RWPE1 (cell line): ENCODE measurements around the gene TAAR8.
"Not testable (repeated sequence)": the region's sequence is repeated elsewhere in the genome, so short reads cannot be mapped to it uniquely, and the experiment has no call there.

Experiments
- CTCF ChIA-PET: fragments of 350-600 bp; sonication (Branson Sonifier 250); formaldehyde crosslinking; extraction: SDS; loops from one replicate; lab custom pipeline; 2021; lab: Yijun Ruan, JAX
- POLR2A ChIA-PET: fragments of 400-600 bp; formaldehyde crosslinking; extraction: SDS; loops from one replicate; lab custom pipeline; 2020; ENCODE audit warnings: antibody characterized with exemption; ENCODE audit not compliant: low non-redundant PET; lab: Yijun Ruan, JAX
- DNase-seq: peaks from one replicate; pipeline ENCODE4 v3.0.0; 2012; ENCODE audit warnings: low spot score
- H3K27ac ChIP-seq: fragments of 450-650 bp; 2 replicates; pipeline ENCODE4 v1.5.1; 2017
- CTCF ChIP-seq: fragments of 450-650 bp; conservative IDR thresholded peaks from 2 replicates; pipeline ENCODE4 v1.5.1; 2017; ENCODE audit warnings: low read depth, mild to moderate bottlenecking

TAAR8 gene

DNA sequence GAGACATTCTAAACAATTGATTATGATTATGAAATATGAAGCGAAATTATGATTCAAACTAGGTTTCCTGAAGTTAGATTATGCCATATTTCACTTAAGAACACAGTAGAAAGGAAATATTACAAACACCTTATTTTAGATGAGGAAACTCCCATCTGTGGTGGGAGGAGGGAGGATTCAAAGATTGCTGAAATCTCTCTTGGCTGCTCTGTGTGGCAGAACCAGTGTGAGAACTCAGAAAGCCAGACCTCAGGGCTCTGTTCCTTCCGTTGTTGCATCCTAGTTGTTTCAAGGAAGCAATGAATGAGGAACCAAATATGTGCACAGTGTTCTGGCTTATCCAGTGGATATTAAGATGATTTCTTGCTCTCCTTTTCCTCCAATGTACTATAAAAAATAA lies 35.0 kb downstream of the TAAR8 start:
- ChIA-PET CTCF (no interaction called here), POLR2A (no interaction called here)
- no peak overlapping the region for H3K27ac ChIP-seq
- no peak for DNase-seq
- TF ChIP-seq CTCF: no peak

GRCh38 chr6:132589454-132589853 lies 37.0 kb downstream of the TAAR8 start, which contains the start of gene TAAR5:
TSS of gene TAAR5 (minus strand) at chr6:132589741. CDS start at chr6:132589686, 55 bp downstream.
- ChIA-PET POLR2A (no interaction called here), CTCF (interaction anchor here (0.6 to 0.9 kb wide), 2 partner anchors 9 to 24 kb away, joined by 5 to 7 read pairs; no protein-coding TSS in a partner anchor)
- no peak for TF ChIP-seq CTCF
- no peak within 1 kb of the TSS for H3K27ac ChIP-seq
- no peak for DNase-seq

- ChIA-PET CTCF (interaction anchor here (0.9 kb wide), 1 partner anchor 8 kb away, joined by 5 read pairs; no protein-coding TSS in a partner anchor), POLR2A (no interaction called here)
- DNase-seq: no peak
- no peak overlapping the region for H3K27ac ChIP-seq
- TF ChIP-seq CTCF: no peak
Measured at GRCh38 chr6:132590362-132590761, 37.9 kb downstream of the TAAR8 start.

DNA sequence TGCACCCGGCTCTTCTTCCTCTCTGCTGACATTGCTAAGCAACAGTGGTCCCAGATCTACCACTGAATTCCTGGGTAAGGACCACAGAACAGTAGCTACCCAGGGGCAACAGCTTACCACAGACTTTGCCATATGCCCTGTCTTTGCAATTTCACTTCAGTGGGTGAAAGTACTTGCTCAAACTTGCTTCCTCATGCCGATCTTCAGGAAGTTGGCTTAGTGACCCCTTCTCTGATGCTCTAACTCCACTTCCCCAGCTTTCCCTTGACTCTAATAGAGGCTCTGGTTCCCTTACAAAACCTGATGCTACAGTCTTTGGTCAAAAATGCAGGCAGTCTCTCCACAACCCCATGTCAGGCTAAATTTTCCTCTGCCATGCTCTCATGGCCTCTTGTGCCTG lies 40.4 kb downstream of the TAAR8 start:
- TF ChIP-seq CTCF: no peak
- no peak for DNase-seq
- H3K27ac ChIP-seq: no peak overlapping the region
- CTCF ChIA-PET: no interaction called here
- POLR2A ChIA-PET: no interaction called here

DNA sequence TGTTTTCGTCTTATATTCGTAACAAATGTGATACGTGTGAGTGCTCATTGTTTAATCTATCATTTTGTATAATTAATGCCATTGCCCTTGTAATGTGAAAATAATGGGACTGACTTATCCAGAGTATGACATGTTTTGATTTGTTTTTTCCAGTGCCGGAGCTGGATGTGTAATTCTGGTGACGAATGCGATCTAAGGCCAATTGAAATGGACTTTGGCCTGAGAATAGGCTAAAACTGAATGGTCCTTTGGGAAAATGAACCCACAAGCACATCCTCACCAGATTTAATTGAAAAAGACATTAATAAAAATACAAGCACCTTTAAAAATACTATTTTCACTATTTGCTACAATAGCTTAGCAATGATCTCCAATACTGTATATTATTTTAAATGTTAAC lies 43.7 kb downstream of the TAAR8 start:
- ChIA-PET CTCF (interaction anchor here (0.8 kb wide), 2 partner anchors 626 to 1178 kb away, joined by 3 to 6 read pairs; no protein-coding TSS in a partner anchor), POLR2A (no interaction called here)
- TF ChIP-seq CTCF: no peak
- no peak for DNase-seq
- no peak overlapping the region for H3K27ac ChIP-seq

GRCh38 chr6:132598473-132598872 lies 46.0 kb downstream of the TAAR8 start:
- TF ChIP-seq CTCF: peak; percentile 32; the same call in 1 of the 2 replicates
- H3K27ac ChIP-seq: no peak overlapping the region
- ChIA-PET POLR2A (no interaction called here), CTCF (interaction anchor here (0.5 to 1.0 kb wide), 5 partner anchors 8 to 311 kb away, joined by 3 to 5 read pairs (median 4); no protein-coding TSS in a partner anchor)
- peak; percentile 19 for DNase-seq

DNA sequence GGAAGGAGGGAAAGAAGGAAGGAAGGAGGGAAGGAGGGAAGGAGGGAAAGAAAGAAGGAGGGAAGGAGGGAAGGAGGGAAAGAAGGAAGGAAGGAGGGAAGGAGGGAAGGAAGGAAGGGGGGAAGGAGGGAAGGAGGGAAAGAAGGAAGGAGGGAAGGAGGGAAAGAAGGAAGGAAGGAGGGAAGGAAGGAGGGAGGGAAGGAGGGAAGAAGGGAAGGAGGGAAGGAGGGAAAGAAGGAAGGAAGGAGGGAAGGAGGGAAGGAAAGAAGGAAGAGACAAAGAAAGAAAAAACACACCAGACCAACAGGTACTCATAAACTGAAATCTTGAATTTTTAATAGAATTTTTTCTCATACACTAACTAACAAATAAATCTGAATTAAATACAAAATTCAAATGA lies 48.4 kb downstream of the TAAR8 start:
- POLR2A ChIA-PET, DNase-seq, CTCF ChIA-PET, H3K27ac ChIP-seq: not testable (repeated sequence)
